B cell (primary cell): Measurements from ENCODE around the gene RNF220. TPM values are rescaled to one million over a fixed set of nuclear protein-coding genes. Genes with fewer than 3 reads are reported as not detected.

Experiments used
- ATAC-seq: fragments of 200-7000 bp; cut with Tn5 transposase; one replicate; pipeline ENCODE4 v1.10.0; 2021; ENCODE audit warnings: low read depth, mild to moderate bottlenecking, moderate number of reproducible peaks, moderate library complexity
- CTCF ChIA-PET: fragments of 350-600 bp; sonication (Branson Sonifier 250); formaldehyde crosslinking; loops from one replicate; lab custom pipeline; 2021; ENCODE audit warnings: antibody characterized with exemption, inconsistent platforms; lab: Charles Lee
- POLR2A ChIA-PET: fragments of 350-600 bp; sonication (Branson Sonifier 250); formaldehyde crosslinking; loops from one replicate; lab custom pipeline; 2021; ENCODE audit warnings: antibody characterized with exemption; lab: Charles Lee
- DNase-seq: peaks from one replicate; pipeline ENCODE4 v3.0.0; 2013
- H2AFZ ChIP-seq: 2 replicates; pipeline ENCODE4 v1.6.1; 2012; ENCODE audit warnings: mild to moderate bottlenecking, low read depth, low read length; ENCODE audit not compliant: insufficient read depth, poor library complexity, severe bottlenecking
- H3K27ac ChIP-seq, 2 donors: 1 replicate in 1 of 2; 2 replicates in 1 of 2; pipeline ENCODE4 v1.5.1; 2012 to 2013; ENCODE audit warnings: low read length in 2 of 2, mild to moderate bottlenecking in 2 of 2, moderate library complexity in 1 of 2
- H3K27me3 ChIP-seq, 4 experiments: fragments of 200-600 bp in 1 of 4; sonication (generic) in 1 of 4; replicated peaks in 1 of 4; 1 replicate in 2 of 4; 2 replicates in 2 of 4; pipeline versions ENCODE4 v1.6.1 to v1.7.0; 2013 to 2016; ENCODE audit warnings: low read length in 3 of 4, mild to moderate bottlenecking in 2 of 4, mixed read lengths in 1 of 4, moderate library complexity in 1 of 4; ENCODE audit not compliant: insufficient read depth in 4 of 4, control insufficient read depth in 3 of 4; ENCODE audit errors: control extremely low read depth in 1 of 4
- H3K36me3 ChIP-seq, 2 experiments: replicated peaks in 1 of 2; 1 replicate in 1 of 2; 2 replicates in 1 of 2; pipeline versions ENCODE4 v1.6.1 to v1.7.1; 2013; ENCODE audit warnings: low read length in 1 of 2; ENCODE audit not compliant: insufficient read depth in 2 of 2, control insufficient read depth in 1 of 2; ENCODE audit errors: control extremely low read depth in 1 of 2, extremely low read depth in 1 of 2
- H3K4me1 ChIP-seq, 2 donors: fragments of 200-600 bp in 1 of 2; sonication (generic) in 1 of 2; 1 replicate in 1 of 2; 2 replicates in 1 of 2; pipeline versions ENCODE4 v1.5.1 to v1.6.1; 2013 to 2017; ENCODE audit warnings: low read length in 2 of 2; ENCODE audit not compliant: control insufficient read depth in 2 of 2, insufficient read depth in 2 of 2
- H3K4me2 ChIP-seq: replicated peaks from 2 replicates; pipeline ENCODE3; 2012; ENCODE audit warnings: mild to moderate bottlenecking, low read depth, low read length; ENCODE audit not compliant: poor library complexity, severe bottlenecking
- H3K4me3 ChIP-seq, 5 experiments: fragments of 200-600 bp in 1 of 5; sonication (generic) in 1 of 5; 1 replicate in 3 of 5; 2 replicates in 2 of 5; pipeline versions ENCODE4 v1.5.1 to v1.7.0; 2011 to 2016; ENCODE audit warnings: low read length in 4 of 5, mild to moderate bottlenecking in 4 of 5, low read depth in 2 of 5, control low read depth in 1 of 5, moderate library complexity in 1 of 5; ENCODE audit not compliant: insufficient read depth in 1 of 5; ENCODE audit errors: control extremely low read depth in 1 of 5, extremely low read depth in 1 of 5
- H3K79me2 ChIP-seq: fragments of 200-600 bp; sonication (generic); one replicate; pipeline ENCODE4 v1.6.0; 2016; ENCODE audit warnings: low read length; ENCODE audit not compliant: control insufficient read depth, insufficient read depth
- H3K9ac ChIP-seq: fragments of 200-600 bp; sonication (generic); 2 replicates; pipeline ENCODE4 v1.6.1; 2017; ENCODE audit warnings: mild to moderate bottlenecking, low read length, moderate library complexity
- H3K9me3 ChIP-seq, 3 donors: one replicate each; pipeline versions ENCODE4 v1.6.1 to v1.7.1; 2013; ENCODE audit warnings: low read length in 2 of 3; ENCODE audit not compliant: control insufficient read depth in 2 of 3, insufficient read depth in 1 of 3; ENCODE audit errors: control extremely low read depth in 1 of 3
- H4K20me1 ChIP-seq: 2 replicates; pipeline ENCODE4 v1.6.0; 2012; ENCODE audit warnings: mild to moderate bottlenecking, low read length; ENCODE audit not compliant: insufficient read depth, control insufficient read depth, poor library complexity, severe bottlenecking
- H3K27ac Mint-ChIP-seq: one replicate; pipeline ENCODE4 v1.8.0; 2021; ENCODE audit warnings: mixed read lengths
- H3K27me3 Mint-ChIP-seq: one replicate; pipeline ENCODE4 v1.8.0; 2021; ENCODE audit warnings: mixed read lengths
- H3K4me1 Mint-ChIP-seq: one replicate; pipeline ENCODE4 v1.8.0; 2021; ENCODE audit warnings: mixed read lengths
- H3K4me3 Mint-ChIP-seq: one replicate; pipeline ENCODE4 v1.8.0; 2021; ENCODE audit warnings: mixed read lengths
- H3K9me3 Mint-ChIP-seq: one replicate; pipeline ENCODE4 v1.8.0; 2022; ENCODE audit warnings: mixed read lengths; ENCODE audit not compliant: insufficient read depth
- EZH2 ChIP-seq: IDR thresholded peaks from 2 replicates; pipeline ENCODE4 v1.6.1; 2012; ENCODE audit warnings: borderline replicate concordance, low read depth, mild to moderate bottlenecking, moderate library complexity, low read length; ENCODE audit not compliant: insufficient read depth, poor library complexity, severe bottlenecking
- whole genome bisulfite sequencing: methylation state at CpG from one replicate; pipeline ENCODE4 v1.1.5; 2013; ENCODE audit warnings: missing lambda C conversion rate; ENCODE audit not compliant: insufficient coverage; 5-methylcytosine and 5-hydroxymethylcytosine counted together
- intact Hi-C: fragments of 100-400 bp; cut with micrococcal nuclease; formaldehyde crosslinking; loops from one replicate; pipeline ENCODE4 v1.10.0; 2022
- polyA plus RNA-seq: library from polyadenylated mRNA; depleted of rRNA; stranded (reverse); fragments of >200 nt; gene quantifications from 2 replicates; pipeline ENCODE4 v1.2.3, GENCODE V29; 2012
- total RNA-seq, 2 donors: library from RNA; stranded (reverse); fragments of 120-200 nt in 1 of 2; gene quantifications; 1 replicate in 1 of 2; 2 replicates in 1 of 2; pipeline versions ENCODE4 v1.2.3 to v1.2.4, GENCODE V29; 2013 to 2022
- TF ChIP-seq, protein P1 (sequence below): fragments of 200-600 bp; IDR thresholded peaks from one replicate; pipeline ENCODE4 v1.8.0; 2022; ENCODE audit warnings: antibody characterized with exemption, mild to moderate bottlenecking

RNF220 gene
- total and polyA plus RNA-seq, 2 donors (not counting 1 experiment from before 2014, with no cell fraction given) = 115 to 141 TPM

DNA sequence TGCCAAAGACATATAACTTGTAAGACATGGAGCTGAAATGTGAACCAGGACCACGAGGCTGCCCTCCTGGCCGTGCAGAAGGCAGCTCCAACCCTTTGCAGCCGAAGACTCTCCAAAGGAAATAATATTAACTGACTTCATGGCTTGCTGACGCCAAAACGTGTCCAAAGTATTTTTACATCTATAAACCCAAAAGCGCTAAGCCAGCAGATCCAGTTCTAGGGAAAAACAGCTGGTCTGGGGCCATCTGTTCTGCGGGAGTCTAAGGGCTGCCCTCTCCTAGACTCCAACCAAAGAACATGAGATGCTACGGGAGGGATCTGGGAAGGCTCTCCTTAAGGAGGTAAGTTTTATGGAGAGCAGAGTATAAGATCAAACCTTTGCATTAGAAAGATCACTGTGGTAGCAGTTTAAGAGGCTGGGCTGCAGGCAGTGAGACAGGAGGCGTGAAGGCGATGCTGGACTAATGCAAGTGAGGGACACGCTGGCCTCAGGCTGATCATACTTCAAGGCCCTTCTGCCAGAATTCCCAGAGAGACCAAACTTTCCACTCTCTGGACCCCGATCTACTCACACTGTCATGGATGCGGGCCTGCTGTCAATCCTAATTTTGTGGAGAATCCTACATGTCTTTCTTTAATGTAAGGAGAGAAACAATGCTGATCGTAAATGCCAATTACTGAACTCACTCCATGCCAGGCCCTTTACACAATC, 268.1 kb downstream of the RNF220 start:
- peak overlapping the region; percentile 96 for H3K27ac Mint-ChIP-seq
- no peaks in the 10 kb centered on the region for H4K20me1 ChIP-seq
- TF ChIP-seq, protein P1, sequence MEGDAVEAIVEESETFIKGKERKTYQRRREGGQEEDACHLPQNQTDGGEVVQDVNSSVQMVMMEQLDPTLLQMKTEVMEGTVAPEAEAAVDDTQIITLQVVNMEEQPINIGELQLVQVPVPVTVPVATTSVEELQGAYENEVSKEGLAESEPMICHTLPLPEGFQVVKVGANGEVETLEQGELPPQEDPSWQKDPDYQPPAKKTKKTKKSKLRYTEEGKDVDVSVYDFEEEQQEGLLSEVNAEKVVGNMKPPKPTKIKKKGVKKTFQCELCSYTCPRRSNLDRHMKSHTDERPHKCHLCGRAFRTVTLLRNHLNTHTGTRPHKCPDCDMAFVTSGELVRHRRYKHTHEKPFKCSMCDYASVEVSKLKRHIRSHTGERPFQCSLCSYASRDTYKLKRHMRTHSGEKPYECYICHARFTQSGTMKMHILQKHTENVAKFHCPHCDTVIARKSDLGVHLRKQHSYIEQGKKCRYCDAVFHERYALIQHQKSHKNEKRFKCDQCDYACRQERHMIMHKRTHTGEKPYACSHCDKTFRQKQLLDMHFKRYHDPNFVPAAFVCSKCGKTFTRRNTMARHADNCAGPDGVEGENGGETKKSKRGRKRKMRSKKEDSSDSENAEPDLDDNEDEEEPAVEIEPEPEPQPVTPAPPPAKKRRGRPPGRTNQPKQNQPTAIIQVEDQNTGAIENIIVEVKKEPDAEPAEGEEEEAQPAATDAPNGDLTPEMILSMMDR = no peak
- TF ChIP-seq EZH2 = no peak
- peak overlapping the region; percentile 86 for H2AFZ ChIP-seq
- CTCF ChIA-PET = interaction anchor here (1.1 to 5.3 kb wide), 7 partner anchors 19 to 102 kb away, joined by 3 to 33 read pairs (median 5); no protein-coding TSS in a partner anchor
- DNase-seq = peak; percentile 37
- H3K27me3 ChIP-seq = no peaks in the 10 kb centered on the region
- H3K36me3 ChIP-seq = no peaks in the 10 kb centered on the region
- intact Hi-C loops = loop anchor here (5.0 kb wide), 1 partner anchor 49 kb away; no protein-coding TSS in a partner anchor
- H3K27ac ChIP-seq = peak overlapping the region in 1 of 2 donors; percentile 94
- H3K4me3 Mint-ChIP-seq = peak overlapping the region; percentile 91
- H3K27me3 Mint-ChIP-seq = no peaks in the 10 kb centered on the region
- 77% methylated on average over 7 of the region's 14 CpGs for WGBS
- H3K4me2 ChIP-seq = peak overlapping the region; percentile 98
- no peaks in the 10 kb centered on the region for H3K9me3 ChIP-seq
- H3K4me1 Mint-ChIP-seq = peaks cover 35% of the 10 kb centered on the region
- POLR2A ChIA-PET = interaction anchor here (1.1 to 1.8 kb wide), 6 partner anchors 40 to 698 kb away, joined by 3 to 16 read pairs (median 8); partner anchors contain the start of genes PLK3, RNU5D-1 and RPS8
- peak overlapping the region; percentile 70 to 88 (median 84) for H3K4me3 ChIP-seq
- no peaks in the 10 kb centered on the region for H3K9me3 Mint-ChIP-seq
- H3K79me2 ChIP-seq = peaks cover 2% of the 10 kb centered on the region
- no peak for ATAC-seq
- H3K9ac ChIP-seq = peak overlapping the region; percentile 93
- peaks cover 34 to 50% of the 10 kb centered on the region in 2 donors for H3K4me1 ChIP-seq
